Common myeloid progenitor, CD34-positive (primary cell): Measurements from ENCODE around the gene YPEL3. TPM values are rescaled to one million over a fixed set of nuclear protein-coding genes. Genes with fewer than 3 reads are reported as not detected.

Experiments used
- CTCF ChIA-PET: fragments of 350-600 bp; sonication (Branson Sonifier 250); formaldehyde crosslinking; loops from one replicate; lab custom pipeline; 2021; ENCODE audit warnings: antibody characterized with exemption; lab: Charles Lee
- POLR2A ChIA-PET: fragments of 350-600 bp; sonication (Branson Sonifier 250); formaldehyde crosslinking; loops from one replicate; lab custom pipeline; 2021; ENCODE audit warnings: antibody characterized with exemption; lab: Charles Lee
- DNase-seq, 3 donors: peaks; one replicate each; pipeline versions ENCODE4 v3.0.0 to v3.0.0-alpha.2; 2013
- H3K27ac ChIP-seq, 2 experiments: 1 replicate in 1 of 2; 2 replicates in 1 of 2; pipeline ENCODE4 v1.7.0; 2013; ENCODE audit warnings: inconsistent platforms in 2 of 2, low read length in 2 of 2, mild to moderate bottlenecking in 2 of 2, low read depth in 1 of 2, moderate library complexity in 1 of 2; ENCODE audit not compliant: severe bottlenecking in 2 of 2, insufficient read depth in 1 of 2, poor library complexity in 1 of 2
- H3K27me3 ChIP-seq, 5 experiments: replicated peaks in 2 of 5; 1 replicate in 3 of 5; 2 replicates in 2 of 5; pipeline versions ENCODE4 v1.6.1 to v1.7.0; 2013; ENCODE audit warnings: low read length in 4 of 5, mild to moderate bottlenecking in 2 of 5, moderate library complexity in 2 of 5, inconsistent platforms in 1 of 5; ENCODE audit not compliant: insufficient read depth in 5 of 5, control insufficient read depth in 4 of 5
- H3K36me3 ChIP-seq, 4 experiments: 1 replicate in 2 of 4; 2 replicates in 2 of 4; pipeline versions ENCODE4 v1.6.1 to v1.7.0; 2013; ENCODE audit warnings: low read length in 3 of 4, control low read depth in 1 of 4, mild to moderate bottlenecking in 1 of 4; ENCODE audit not compliant: control insufficient read depth in 4 of 4, insufficient read depth in 4 of 4
- H3K4me1 ChIP-seq, 4 experiments: 1 replicate in 3 of 4; 2 replicates in 1 of 4; pipeline versions ENCODE4 v1.6.1 to v1.7.1; 2013; ENCODE audit warnings: low read length in 3 of 4, mild to moderate bottlenecking in 3 of 4, control low read depth in 1 of 4, inconsistent platforms in 1 of 4, moderate library complexity in 1 of 4; ENCODE audit not compliant: control insufficient read depth in 4 of 4, insufficient read depth in 4 of 4; ENCODE audit errors: control extremely low read depth in 1 of 4
- H3K4me3 ChIP-seq, 7 experiments: 1 replicate in 4 of 7; 2 replicates in 3 of 7; pipeline versions ENCODE4 v1.5.1 to v1.7.0; 2013; ENCODE audit warnings: mild to moderate bottlenecking in 7 of 7, low read length in 6 of 7, moderate library complexity in 6 of 7, inconsistent platforms in 2 of 7, low read depth in 2 of 7, control low read depth in 1 of 7; ENCODE audit not compliant: insufficient read depth in 4 of 7, control insufficient read depth in 1 of 7; ENCODE audit errors: extremely low read depth in 1 of 7
- H3K9me3 ChIP-seq, 5 experiments: 1 replicate in 4 of 5; 2 replicates in 1 of 5; pipeline versions ENCODE4 v1.6.1 to v1.7.1; 2013; ENCODE audit warnings: low read length in 4 of 5, mild to moderate bottlenecking in 2 of 5, inconsistent platforms in 1 of 5, low read depth in 1 of 5, moderate library complexity in 1 of 5; ENCODE audit not compliant: control insufficient read depth in 4 of 5, insufficient read depth in 2 of 5; ENCODE audit errors: control extremely low read depth in 1 of 5
- WGBS: methylation state at CpG from one replicate; pipeline ENCODE4 v1.1.5; 2013; ENCODE audit not compliant: insufficient coverage; 5-methylcytosine and 5-hydroxymethylcytosine counted together
- polyA plus RNA-seq: library from polyadenylated mRNA; unstranded; fragments of 120-200 nt; gene quantifications from one replicate; pipeline ENCODE4 v1.2.1, GENCODE V29; 2013

The YPEL3 gene
- 82.6 TPM for polyA plus RNA-seq

- DNase-seq: peak; percentile 87 to 94 (median 93)
- H3K27ac ChIP-seq: peak within 1 kb of the TSS; percentile 66 to 89
- no peaks in the 10 kb centered on the region for H3K27me3 ChIP-seq
- WGBS: 17% methylated on average over 45 of the region's 77 CpGs
- peak within 1 kb of the TSS; percentile 49 to 91 (median 84) for H3K4me3 ChIP-seq
- peaks cover 0 to 43% (median 33%) of the 10 kb centered on the region in 4 experiments for H3K4me1 ChIP-seq
- H3K9me3 ChIP-seq: peaks cover 0 to 31% (median 14%) of the 10 kb centered on the region in 5 experiments
- peaks cover 0 to 16% (median 10%) of the 10 kb centered on the region in 4 experiments for H3K36me3 ChIP-seq
- ChIA-PET CTCF (interaction anchor here (11.3 kb wide), 1 partner anchor 23 kb away, joined by 235 read pairs; the partner anchor contains the start of genes ALDOA and PPP4C), POLR2A (interaction anchor here (0.5 to 1.0 kb wide), 3 partner anchors 22 to 90 kb away, joined by 3 to 4 read pairs (median 3); partner anchors contain the start of gene ALDOA)
Measured at GRCh38 chr16:30096105-30096861, at the start of gene YPEL3. TSS of gene YPEL3 (minus strand) at chr16:30096213. CDS start at chr16:30095482, 731 bp downstream.

GRCh38 chr16:30145657-30146056, 49.6 kb upstream of the YPEL3 start:
- Histone ChIP-seq H3K27ac (no peak overlapping the region), H3K4me1 (no peaks in the 10 kb centered on the region), H3K9me3 (peaks cover 0 to 10% (median 0%) of the 10 kb centered on the region in 5 experiments), H3K27me3 (no peaks in the 10 kb centered on the region), H3K4me3 (no peak overlapping the region), H3K36me3 (no peaks in the 10 kb centered on the region)
- no peak for DNase-seq
- POLR2A ChIA-PET: interaction anchor here (0.7 kb wide), 1 partner anchor 42 kb away, joined by 4 read pairs; no protein-coding TSS in a partner anchor
- CTCF ChIA-PET: no interaction called here
- WGBS: 83% methylated on average over 1 of the region's 1 CpG

GRCh38 chr16:30144917-30145316, 48.9 kb upstream of the YPEL3 start:
- H3K4me3 ChIP-seq: no peak overlapping the region
- H3K27me3 ChIP-seq: no peaks in the 10 kb centered on the region
- no peak for DNase-seq
- WGBS: no CpG with 5 or more reads among the region's 1 CpG
- H3K9me3 ChIP-seq: peaks cover 0 to 10% (median 0%) of the 10 kb centered on the region in 5 experiments
- CTCF ChIA-PET: no interaction called here
- peaks cover 0 to 2% (median under 1%) of the 10 kb centered on the region in 4 experiments for H3K4me1 ChIP-seq
- POLR2A ChIA-PET: no interaction called here
- H3K36me3 ChIP-seq: no peaks in the 10 kb centered on the region
- H3K27ac ChIP-seq: no peak overlapping the region

GRCh38 chr16:30144017-30144416, 48.0 kb upstream of the YPEL3 start:
- POLR2A ChIA-PET: no interaction called here
- Histone ChIP-seq H3K9me3 (peaks cover 0 to 4% (median 0%) of the 10 kb centered on the region in 5 experiments), H3K27me3 (no peaks in the 10 kb centered on the region), H3K36me3 (no peaks in the 10 kb centered on the region), H3K4me3 (no peak overlapping the region), H3K4me1 (peaks cover 0 to 6% (median 4%) of the 10 kb centered on the region in 4 experiments), H3K27ac (no peak overlapping the region)
- no peak for DNase-seq
- CTCF ChIA-PET: no interaction called here

GRCh38 chr16:30143347-30143702, 47.3 kb upstream of the YPEL3 start:
- no peak overlapping the region for H3K4me3 ChIP-seq
- no peak for DNase-seq
- peaks cover 0 to 6% (median 4%) of the 10 kb centered on the region in 4 experiments for H3K4me1 ChIP-seq
- H3K27ac ChIP-seq: no peak overlapping the region
- H3K36me3 ChIP-seq: no peaks in the 10 kb centered on the region
- ChIA-PET POLR2A (interaction anchor here (1.0 kb wide), 1 partner anchor 40 kb away, joined by 3 read pairs; the partner anchor contains the start of gene CORO1A), CTCF (interaction anchor here (0.6 to 0.9 kb wide), 2 partner anchors 33 to 139 kb away, joined by 3 read pairs; no protein-coding TSS in a partner anchor)
- no peaks in the 10 kb centered on the region for H3K9me3 ChIP-seq
- no CpG with 5 or more reads among the region's 2 CpGs for WGBS
- H3K27me3 ChIP-seq: no peaks in the 10 kb centered on the region

- 97% methylated on average over 9 of the region's 13 CpGs for WGBS
- Histone ChIP-seq H3K27me3 (no peaks in the 10 kb centered on the region), H3K4me1 (peaks cover 0 to 9% (median 4%) of the 10 kb centered on the region in 4 experiments), H3K27ac (no peak overlapping the region), H3K36me3 (no peaks in the 10 kb centered on the region), H3K4me3 (no peak overlapping the region), H3K9me3 (no peaks in the 10 kb centered on the region)
- CTCF ChIA-PET: interaction anchor here (0.6 to 1.3 kb wide), 3 partner anchors 34 to 139 kb away, joined by 3 read pairs; no protein-coding TSS in a partner anchor
- POLR2A ChIA-PET: interaction anchor here (1.0 kb wide), 1 partner anchor 41 kb away, joined by 3 read pairs; the partner anchor contains the start of gene CORO1A
- peak; percentile 19 to 37 (median 26) for DNase-seq
Measured at GRCh38 chr16:30142672-30143346, 46.8 kb upstream of the YPEL3 start.
